Astrocyte (in vitro differentiated cells and primary cell): Measurements from ENCODE around the gene IL21R. TPM values are rescaled to one million over a fixed set of nuclear protein-coding genes. Genes with fewer than 3 reads are reported as not detected.

Experiments
- DNase-seq: peaks from one replicate; pipeline ENCODE4 v3.0.0-alpha.2; 2010; ENCODE audit warnings: low read depth
- FAIRE-seq: peaks from 2 replicates; lab custom pipeline; 2011; peaks lifted over from hg19 to GRCh38; lab: Jason Lieb, UNC
- H2AFZ ChIP-seq: 2 replicates; pipeline ENCODE4 v1.6.0; 2012; ENCODE audit warnings: low read depth, low read length, inconsistent platforms
- H3K27ac ChIP-seq: 2 replicates; pipeline ENCODE4 v1.5.1; 2011; ENCODE audit warnings: low read depth, low read length, inconsistent platforms
- H3K27me3 ChIP-seq: 2 replicates; pipeline ENCODE4 v1.6.0; 2011; ENCODE audit warnings: low read length, inconsistent platforms; ENCODE audit not compliant: insufficient read depth
- H3K36me3 ChIP-seq: 2 replicates; pipeline ENCODE4 v1.5.1; 2011; ENCODE audit warnings: low read length, inconsistent platforms; ENCODE audit not compliant: insufficient read depth
- H3K4me1 ChIP-seq: 2 replicates; pipeline ENCODE4 v1.5.1; 2011; ENCODE audit warnings: low read length, inconsistent platforms; ENCODE audit not compliant: insufficient read depth
- H3K4me2 ChIP-seq: 2 replicates; pipeline ENCODE4 v1.6.0; 2012; ENCODE audit warnings: low read length, inconsistent platforms
- H3K4me3 ChIP-seq: 2 replicates; pipeline ENCODE4 v1.5.1; 2011; ENCODE audit warnings: low read depth, mild to moderate bottlenecking, low read length, inconsistent platforms; ENCODE audit not compliant: insufficient read depth
- H3K79me2 ChIP-seq: 2 replicates; pipeline ENCODE4 v1.6.0; 2012; ENCODE audit warnings: mild to moderate bottlenecking, low read length, inconsistent platforms; ENCODE audit not compliant: insufficient read depth
- H3K9ac ChIP-seq: 2 replicates; pipeline ENCODE4 v1.6.0; 2012; ENCODE audit warnings: mild to moderate bottlenecking, low read length, inconsistent platforms
- H3K9me3 ChIP-seq: 2 replicates; pipeline ENCODE4 v1.5.1; 2012; ENCODE audit warnings: low read depth, mild to moderate bottlenecking, low read length, inconsistent platforms; ENCODE audit not compliant: insufficient read depth
- H4K20me1 ChIP-seq: 2 replicates; pipeline ENCODE4 v1.6.0; 2012; ENCODE audit warnings: low read length, inconsistent platforms; ENCODE audit not compliant: insufficient read depth
- H3K27ac Mint-ChIP-seq: one replicate; pipeline ENCODE4 v1.8.0; 2021; ENCODE audit warnings: mild to moderate bottlenecking, mixed read lengths; ENCODE audit not compliant: unreplicated experiment
- H3K27me3 Mint-ChIP-seq: one replicate; pipeline ENCODE4 v1.8.0; 2021; ENCODE audit warnings: low read depth, mixed read lengths; ENCODE audit not compliant: unreplicated experiment
- H3K36me3 Mint-ChIP-seq: one replicate; pipeline ENCODE4 v1.8.0; 2021; ENCODE audit warnings: low read depth, mixed read lengths; ENCODE audit not compliant: unreplicated experiment
- H3K4me1 Mint-ChIP-seq: one replicate; pipeline ENCODE4 v1.8.0; 2021; ENCODE audit warnings: low read depth, mixed read lengths; ENCODE audit not compliant: unreplicated experiment
- H3K4me3 Mint-ChIP-seq: one replicate; pipeline ENCODE4 v1.8.0; 2021; ENCODE audit warnings: mild to moderate bottlenecking, moderate library complexity, mixed read lengths; ENCODE audit not compliant: unreplicated experiment
- H3K9me3 Mint-ChIP-seq: one replicate; pipeline ENCODE4 v1.8.0; 2021; ENCODE audit warnings: mild to moderate bottlenecking, mixed read lengths; ENCODE audit not compliant: unreplicated experiment
- EZH2 ChIP-seq: IDR thresholded peaks from 2 replicates; pipeline ENCODE4 v1.6.1; 2012; ENCODE audit warnings: mild to moderate bottlenecking, low read length, inconsistent platforms; ENCODE audit not compliant: insufficient read depth
- total RNA-seq: library from RNA; stranded (reverse); gene quantifications from 2 replicates; pipeline ENCODE4 v1.2.1, GENCODE V29; 2021
- TF ChIP-seq, protein P1 (sequence below): IDR thresholded peaks from 2 replicates; pipeline ENCODE4 v1.5.1; 2011; ENCODE audit warnings: low read depth, mild to moderate bottlenecking, inconsistent platforms, low read length, moderate library complexity; ENCODE audit not compliant: insufficient read depth

Gene IL21R
- total RNA-seq, 1 donor from 2014 or later: 1.8 TPM

DNA sequence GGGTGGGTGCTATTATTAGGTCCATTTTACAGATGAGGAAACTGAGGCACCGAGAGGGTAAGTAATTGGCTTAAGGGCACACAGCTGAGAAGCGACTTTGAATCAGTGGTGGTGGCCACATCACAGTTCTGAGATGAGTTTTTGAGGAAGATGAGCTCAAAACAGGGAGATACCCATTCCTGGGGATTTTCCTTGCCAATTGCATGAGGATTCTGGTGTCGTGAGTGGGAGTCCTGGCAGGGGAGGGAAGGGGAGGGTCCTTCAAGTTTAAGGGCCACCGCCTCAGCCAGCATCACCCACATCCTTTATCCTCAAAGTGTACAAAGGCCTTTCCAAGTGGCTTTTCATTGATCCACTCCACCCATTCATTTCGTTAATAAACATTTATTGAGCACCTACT lies 45.3 kb downstream of the IL21R start:
- no peaks in the 10 kb centered on the region for H4K20me1 ChIP-seq
- Mint-ChIP-seq H3K9me3 (peaks cover 14% of the 10 kb centered on the region), H3K36me3 (peaks cover 12% of the 10 kb centered on the region), H3K4me3 (no peak overlapping the region), H3K27ac (no peak overlapping the region), H3K4me1 (no peaks in the 10 kb centered on the region), H3K27me3 (no peaks in the 10 kb centered on the region)
- H3K9me3 ChIP-seq: peaks cover 9% of the 10 kb centered on the region
- H3K9ac ChIP-seq: no peak overlapping the region
- no peaks in the 10 kb centered on the region for H3K27me3 ChIP-seq
- H2AFZ ChIP-seq: no peak overlapping the region
- FAIRE-seq (no peak), DNase-seq (no peak)
- no peak for TF ChIP-seq EZH2
- TF ChIP-seq, protein P1, sequence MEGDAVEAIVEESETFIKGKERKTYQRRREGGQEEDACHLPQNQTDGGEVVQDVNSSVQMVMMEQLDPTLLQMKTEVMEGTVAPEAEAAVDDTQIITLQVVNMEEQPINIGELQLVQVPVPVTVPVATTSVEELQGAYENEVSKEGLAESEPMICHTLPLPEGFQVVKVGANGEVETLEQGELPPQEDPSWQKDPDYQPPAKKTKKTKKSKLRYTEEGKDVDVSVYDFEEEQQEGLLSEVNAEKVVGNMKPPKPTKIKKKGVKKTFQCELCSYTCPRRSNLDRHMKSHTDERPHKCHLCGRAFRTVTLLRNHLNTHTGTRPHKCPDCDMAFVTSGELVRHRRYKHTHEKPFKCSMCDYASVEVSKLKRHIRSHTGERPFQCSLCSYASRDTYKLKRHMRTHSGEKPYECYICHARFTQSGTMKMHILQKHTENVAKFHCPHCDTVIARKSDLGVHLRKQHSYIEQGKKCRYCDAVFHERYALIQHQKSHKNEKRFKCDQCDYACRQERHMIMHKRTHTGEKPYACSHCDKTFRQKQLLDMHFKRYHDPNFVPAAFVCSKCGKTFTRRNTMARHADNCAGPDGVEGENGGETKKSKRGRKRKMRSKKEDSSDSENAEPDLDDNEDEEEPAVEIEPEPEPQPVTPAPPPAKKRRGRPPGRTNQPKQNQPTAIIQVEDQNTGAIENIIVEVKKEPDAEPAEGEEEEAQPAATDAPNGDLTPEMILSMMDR: no peak
- no peak overlapping the region for H3K27ac ChIP-seq
- peaks cover 4% of the 10 kb centered on the region for H3K4me1 ChIP-seq
- no peaks in the 10 kb centered on the region for H3K79me2 ChIP-seq
- H3K4me2 ChIP-seq: no peak overlapping the region
- H3K36me3 ChIP-seq: no peaks in the 10 kb centered on the region
- H3K4me3 ChIP-seq: no peak overlapping the region

DNA sequence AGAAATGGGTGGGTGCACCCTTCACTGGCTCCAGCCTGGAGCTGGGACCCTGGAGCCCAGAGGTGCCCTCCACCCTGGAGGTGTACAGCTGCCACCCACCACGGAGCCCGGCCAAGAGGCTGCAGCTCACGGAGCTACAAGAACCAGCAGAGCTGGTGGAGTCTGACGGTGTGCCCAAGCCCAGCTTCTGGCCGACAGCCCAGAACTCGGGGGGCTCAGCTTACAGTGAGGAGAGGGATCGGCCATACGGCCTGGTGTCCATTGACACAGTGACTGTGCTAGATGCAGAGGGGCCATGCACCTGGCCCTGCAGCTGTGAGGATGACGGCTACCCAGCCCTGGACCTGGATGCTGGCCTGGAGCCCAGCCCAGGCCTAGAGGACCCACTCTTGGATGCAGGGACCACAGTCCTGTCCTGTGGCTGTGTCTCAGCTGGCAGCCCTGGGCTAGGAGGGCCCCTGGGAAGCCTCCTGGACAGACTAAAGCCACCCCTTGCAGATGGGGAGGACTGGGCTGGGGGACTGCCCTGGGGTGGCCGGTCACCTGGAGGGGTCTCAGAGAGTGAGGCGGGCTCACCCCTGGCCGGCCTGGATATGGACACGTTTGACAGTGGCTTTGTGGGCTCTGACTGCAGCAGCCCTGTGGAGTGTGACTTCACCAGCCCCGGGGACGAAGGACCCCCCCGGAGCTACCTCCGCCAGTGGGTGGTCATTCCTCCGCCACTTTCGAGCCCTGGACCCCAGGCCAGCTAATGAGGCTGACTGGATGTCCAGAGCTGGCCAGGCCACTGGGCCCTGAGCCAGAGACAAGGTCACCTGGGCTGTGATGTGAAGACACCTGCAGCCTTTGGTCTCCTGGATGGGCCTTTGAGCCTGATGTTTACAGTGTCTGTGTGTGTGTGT lies 46.8 kb downstream of the IL21R start:
- Mint-ChIP-seq H3K4me1 (peaks cover 3% of the 10 kb centered on the region), H3K27ac (no peak overlapping the region), H3K9me3 (peaks cover 17% of the 10 kb centered on the region), H3K36me3 (peaks cover 8% of the 10 kb centered on the region), H3K27me3 (no peaks in the 10 kb centered on the region), H3K4me3 (no peak overlapping the region)
- TF ChIP-seq, protein P1: no peak
- no peak for TF ChIP-seq EZH2
- Histone ChIP-seq H3K4me2 (no peak overlapping the region), H3K4me3 (no peak overlapping the region), H2AFZ (no peak overlapping the region), H3K9me3 (peaks cover 9% of the 10 kb centered on the region), H3K4me1 (peaks cover 4% of the 10 kb centered on the region), H3K9ac (no peak overlapping the region), H3K27me3 (no peaks in the 10 kb centered on the region), H3K27ac (no peak overlapping the region), H4K20me1 (no peaks in the 10 kb centered on the region), H3K79me2 (no peaks in the 10 kb centered on the region), H3K36me3 (no peaks in the 10 kb centered on the region)
- no peak for FAIRE-seq
- DNase-seq: no peak
